ENCODE data around the gene TEC. TPM values are rescaled to one million over a fixed set of nuclear protein-coding genes. Genes with fewer than 3 reads are reported as not detected.

The TEC gene
- total RNA-seq, 2 experiments from 2014 or later, result 2.8 TPM

DNA sequence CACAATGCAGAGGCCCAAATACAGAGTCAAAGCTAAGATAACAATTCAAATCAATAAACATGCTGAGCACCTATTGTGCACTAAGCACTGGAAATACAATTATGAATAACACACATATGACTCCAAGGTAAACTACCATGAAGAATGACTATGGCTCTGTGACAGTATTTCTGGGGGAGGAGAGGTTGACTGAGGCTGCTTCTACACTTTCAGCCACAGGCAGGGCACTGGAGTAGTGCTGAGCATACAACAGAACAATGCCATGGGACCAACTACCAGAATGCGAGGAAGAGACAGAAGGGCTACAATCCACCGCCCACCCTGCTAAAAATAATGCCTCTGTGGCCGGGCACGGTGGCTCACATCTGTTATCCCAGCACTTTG lies 13.7 kb downstream of the TEC start:
- H3K4me1 ChIP-seq (ENCODE audit: insufficient read depth, low read length), result no peaks in the 10 kb centered on the region
- no peaks in the 10 kb centered on the region for H3K9me3 ChIP-seq (ENCODE audit: control insufficient read depth in 1 of 2, insufficient read depth in 1 of 2, low read length in 2 of 2)
- POLR2A ChIA-PET, result no interaction called here
- Mint-ChIP-seq H3K9me3 (no peaks in the 10 kb centered on the region), H3K27ac (no peak overlapping the region), H3K36me3 (ENCODE audit: low read depth) (no peaks in the 10 kb centered on the region), H3K4me1 (ENCODE audit: low read depth) (no peaks in the 10 kb centered on the region), H3K4me3 (no peak overlapping the region), H3K27me3 (no peaks in the 10 kb centered on the region)
- H3K27ac ChIP-seq (ENCODE audit: low read depth in 1 of 2, low read length in 2 of 2), result no peak overlapping the region
- TF ChIP-seq, protein P1, sequence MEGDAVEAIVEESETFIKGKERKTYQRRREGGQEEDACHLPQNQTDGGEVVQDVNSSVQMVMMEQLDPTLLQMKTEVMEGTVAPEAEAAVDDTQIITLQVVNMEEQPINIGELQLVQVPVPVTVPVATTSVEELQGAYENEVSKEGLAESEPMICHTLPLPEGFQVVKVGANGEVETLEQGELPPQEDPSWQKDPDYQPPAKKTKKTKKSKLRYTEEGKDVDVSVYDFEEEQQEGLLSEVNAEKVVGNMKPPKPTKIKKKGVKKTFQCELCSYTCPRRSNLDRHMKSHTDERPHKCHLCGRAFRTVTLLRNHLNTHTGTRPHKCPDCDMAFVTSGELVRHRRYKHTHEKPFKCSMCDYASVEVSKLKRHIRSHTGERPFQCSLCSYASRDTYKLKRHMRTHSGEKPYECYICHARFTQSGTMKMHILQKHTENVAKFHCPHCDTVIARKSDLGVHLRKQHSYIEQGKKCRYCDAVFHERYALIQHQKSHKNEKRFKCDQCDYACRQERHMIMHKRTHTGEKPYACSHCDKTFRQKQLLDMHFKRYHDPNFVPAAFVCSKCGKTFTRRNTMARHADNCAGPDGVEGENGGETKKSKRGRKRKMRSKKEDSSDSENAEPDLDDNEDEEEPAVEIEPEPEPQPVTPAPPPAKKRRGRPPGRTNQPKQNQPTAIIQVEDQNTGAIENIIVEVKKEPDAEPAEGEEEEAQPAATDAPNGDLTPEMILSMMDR (IDR thresholded peaks at IDR 0.05), result no peak
- intact Hi-C loops (cut with DNase I, micrococcal nuclease), result no loop called here
- no peak for DNase-seq
- H3K4me3 ChIP-seq (ENCODE audit: low read length), result no peak overlapping the region
- no peaks in the 10 kb centered on the region for H3K36me3 ChIP-seq (ENCODE audit: insufficient read depth, low read length)
- no peaks in the 10 kb centered on the region for H3K27me3 ChIP-seq (ENCODE audit: control insufficient read depth in 1 of 2, insufficient read depth in 2 of 2, low read length in 2 of 2)
- no peak for ATAC-seq (ENCODE audit: poor library complexity)
- CTCF ChIA-PET, result no interaction called here

DNA sequence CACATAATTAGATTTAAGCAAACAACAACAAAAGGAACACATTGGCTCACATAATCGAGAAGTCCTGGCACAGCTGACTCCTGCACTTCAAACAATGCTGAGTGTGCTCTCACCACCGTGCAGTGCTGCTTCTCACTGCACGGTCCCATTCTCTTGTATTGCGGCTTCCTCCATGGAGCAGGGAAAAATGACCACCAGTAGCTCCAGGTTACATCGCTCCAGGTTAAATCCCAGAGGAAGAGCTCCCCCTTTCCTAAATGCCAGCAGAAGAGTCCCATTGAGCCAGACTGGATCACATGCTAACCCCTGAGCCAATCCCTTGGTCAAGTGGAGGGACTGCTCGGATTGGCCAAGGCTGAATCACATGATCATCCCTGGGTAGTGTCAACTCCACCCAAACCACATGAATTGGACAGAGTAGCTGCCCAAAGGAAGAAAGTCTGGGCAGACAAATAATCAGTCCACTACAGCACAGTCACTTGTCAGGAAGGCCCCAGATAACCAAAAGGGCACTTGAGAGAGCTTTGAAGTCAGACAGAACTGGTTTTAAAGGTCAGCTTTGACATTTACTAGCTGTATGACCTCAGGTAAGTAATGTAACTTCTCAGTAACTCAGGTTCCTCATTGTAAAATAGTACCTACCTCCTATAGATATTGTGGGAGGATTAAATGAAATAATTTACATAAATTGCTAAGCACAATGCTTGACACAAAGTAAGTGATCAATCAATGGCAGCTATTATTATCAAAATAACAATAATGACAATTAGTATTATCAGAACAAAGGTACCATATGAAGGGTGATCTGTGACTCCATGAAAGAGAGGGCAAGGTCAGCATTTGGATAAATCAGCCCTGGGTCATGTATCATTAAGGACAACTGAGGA lies 14.3 kb downstream of the TEC start:
- TF ChIP-seq, protein P1 (IDR thresholded peaks at IDR 0.05), result no peak
- Mint-ChIP-seq H3K27me3 (no peaks in the 10 kb centered on the region), H3K27ac (no peak overlapping the region), H3K4me3 (no peak overlapping the region), H3K4me1 (ENCODE audit: low read depth) (no peaks in the 10 kb centered on the region), H3K9me3 (no peaks in the 10 kb centered on the region), H3K36me3 (ENCODE audit: low read depth) (no peaks in the 10 kb centered on the region)
- DNase-seq, result no peak
- H3K27me3 ChIP-seq (ENCODE audit: control insufficient read depth in 1 of 2, insufficient read depth in 2 of 2, low read length in 2 of 2), result no peaks in the 10 kb centered on the region
- no peaks in the 10 kb centered on the region for H3K4me1 ChIP-seq (ENCODE audit: insufficient read depth, low read length)
- POLR2A ChIA-PET, result no interaction called here
- CTCF ChIA-PET, result no interaction called here
- H3K4me3 ChIP-seq (ENCODE audit: low read length), result no peak overlapping the region
- no peaks in the 10 kb centered on the region for H3K36me3 ChIP-seq (ENCODE audit: insufficient read depth, low read length)
- no peaks in the 10 kb centered on the region for H3K9me3 ChIP-seq (ENCODE audit: control insufficient read depth in 1 of 2, insufficient read depth in 1 of 2, low read length in 2 of 2)
- no peak for ATAC-seq (ENCODE audit: poor library complexity)
- intact Hi-C loops (cut with DNase I, micrococcal nuclease), result no loop called here
- H3K27ac ChIP-seq (ENCODE audit: low read depth in 1 of 2, low read length in 2 of 2), result no peak overlapping the region

DNA sequence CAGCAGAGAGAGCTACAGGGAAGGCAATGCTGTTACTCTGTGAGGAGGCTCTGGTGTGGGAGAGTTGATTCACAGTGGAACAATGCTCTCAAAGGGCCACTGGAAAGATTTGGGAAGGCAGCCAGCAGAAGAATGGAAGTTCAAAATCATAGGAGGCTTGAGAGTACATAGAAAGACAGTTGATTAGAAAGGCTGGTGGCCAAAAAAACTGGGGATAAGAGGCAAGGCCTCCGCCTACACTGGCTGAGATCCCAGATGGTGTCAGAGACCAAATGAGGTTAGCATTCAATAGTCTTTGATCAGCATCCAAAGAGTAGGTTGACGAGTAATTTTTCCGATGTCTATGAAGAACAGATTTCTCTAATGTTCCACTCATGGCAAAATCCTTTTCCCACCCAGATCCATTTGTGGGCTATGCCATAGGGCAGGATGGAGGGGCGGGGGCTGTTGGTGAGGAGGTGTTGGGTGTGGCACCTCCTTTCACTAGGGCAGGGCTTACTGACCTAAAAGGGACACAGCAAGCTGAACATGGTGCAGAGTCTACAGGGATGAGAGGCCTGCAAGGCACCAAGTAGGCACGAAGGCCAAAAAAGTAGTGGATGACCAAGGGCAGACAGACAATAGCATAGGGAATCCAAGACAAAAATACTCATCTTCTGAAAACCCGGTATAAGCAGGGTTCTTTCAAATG lies 15.1 kb downstream of the TEC start:
- CTCF ChIA-PET, result no interaction called here
- DNase-seq, result no peak
- H3K27ac Mint-ChIP-seq, result no peak overlapping the region

More for the DNA sequence above, 15.1 kb downstream of the TEC start:
- Histone ChIP-seq H3K27me3 (ENCODE audit: control insufficient read depth in 1 of 2, insufficient read depth in 2 of 2, low read length in 2 of 2) (no peaks in the 10 kb centered on the region), H3K4me3 (ENCODE audit: low read length) (no peak overlapping the region), H3K27ac (ENCODE audit: low read depth in 1 of 2, low read length in 2 of 2) (no peak overlapping the region), H3K9me3 (ENCODE audit: control insufficient read depth in 1 of 2, insufficient read depth in 1 of 2, low read length in 2 of 2) (no peaks in the 10 kb centered on the region), H3K36me3 (ENCODE audit: insufficient read depth, low read length) (no peaks in the 10 kb centered on the region), H3K4me1 (ENCODE audit: insufficient read depth, low read length) (no peaks in the 10 kb centered on the region)
- no peak overlapping the region for H3K4me3 Mint-ChIP-seq
- TF ChIP-seq, protein P1 (IDR thresholded peaks at IDR 0.05), result no peak
- no peaks in the 10 kb centered on the region for H3K4me1 Mint-ChIP-seq (ENCODE audit: low read depth)
- intact Hi-C loops (cut with DNase I, micrococcal nuclease), result no loop called here
- no peak for ATAC-seq (ENCODE audit: poor library complexity)
- H3K27me3 Mint-ChIP-seq, result no peaks in the 10 kb centered on the region
- POLR2A ChIA-PET, result no interaction called here
- no peaks in the 10 kb centered on the region for H3K9me3 Mint-ChIP-seq
- H3K36me3 Mint-ChIP-seq (ENCODE audit: low read depth), result no peaks in the 10 kb centered on the region
